Endothelial cell of umbilical vein (primary cell): Measurements from ENCODE around the gene LCP1. TPM values are rescaled to one million over a fixed set of nuclear protein-coding genes. Genes with fewer than 3 reads are reported as not detected.

Source experiments
- BruUV-seq: library from RNA; stranded (reverse); fragments of 400-500 nt; replicated peaks from 2 replicates; lab custom pipeline; 2021; lab: Mats Ljungman, UMichigan
- CTCF ChIA-PET: fragments of 300-600, 350-600 bp; sonication (Branson Sonifier 250); formaldehyde crosslinking; loops from one replicate; lab custom pipeline; 2021; ENCODE audit warnings: antibody characterized with exemption, inconsistent platforms; lab: Charles Lee
- POLR2A ChIA-PET: fragments of 300-600, 350-600 bp; sonication (Branson Sonifier 250); formaldehyde crosslinking; loops from one replicate; lab custom pipeline; 2021; ENCODE audit warnings: antibody characterized with exemption, inconsistent platforms; lab: Charles Lee
- DNase-seq: peaks from one replicate; pipeline ENCODE4 v3.0.0-alpha.2; 2011; ENCODE audit warnings: low read depth, low spot score
- FAIRE-seq: peaks from 2 replicates; lab custom pipeline; 2011; peaks lifted over from hg19 to GRCh38; lab: Jason Lieb, UNC
- H2AFZ ChIP-seq: 2 replicates; pipeline ENCODE4 v1.6.0; 2012; ENCODE audit warnings: low read depth, low read length, control low read depth, inconsistent platforms
- H3K27ac ChIP-seq: 2 replicates; pipeline ENCODE4 v1.5.1; 2011; ENCODE audit warnings: low read depth, mild to moderate bottlenecking, control low read depth, low read length, moderate library complexity; ENCODE audit not compliant: insufficient read depth
- H3K27me3 ChIP-seq, 2 experiments: 2 replicates each; pipeline versions ENCODE4 v1.6.0 to v1.6.1; 2011; ENCODE audit warnings: low read length in 2 of 2, mixed read lengths in 1 of 2; ENCODE audit not compliant: control insufficient read depth in 2 of 2, insufficient read depth in 2 of 2
- H3K36me3 ChIP-seq, 2 experiments: 2 replicates in 1 of 2; 3 replicates in 1 of 2; pipeline ENCODE4 v1.5.1; 2011; ENCODE audit warnings: low read length in 2 of 2, mild to moderate bottlenecking in 1 of 2, moderate library complexity in 1 of 2; ENCODE audit not compliant: control insufficient read depth in 2 of 2, insufficient read depth in 2 of 2; ENCODE audit errors: extremely low read depth in 1 of 2
- H3K4me1 ChIP-seq: 3 replicates; pipeline ENCODE4 v1.5.1; 2011; ENCODE audit warnings: mild to moderate bottlenecking, low read length; ENCODE audit not compliant: control insufficient read depth, insufficient read depth; ENCODE audit errors: extremely low read depth
- H3K4me2 ChIP-seq: 2 replicates; pipeline ENCODE4 v1.6.1; 2011; ENCODE audit warnings: low read length, control low read depth, mixed read lengths; ENCODE audit not compliant: insufficient read depth
- H3K4me3 ChIP-seq, 3 experiments: fragments of 200-600 bp in 1 of 3; sonication (generic), shearing (Covaris generic) in 1 of 3; replicated peaks in 1 of 3; 2 replicates each; pipeline ENCODE4 v1.5.1; 2011 to 2016; ENCODE audit warnings: control low read depth in 3 of 3, low read length in 3 of 3, mild to moderate bottlenecking in 2 of 3, inconsistent platforms in 1 of 3, low read depth in 1 of 3, moderate library complexity in 1 of 3; ENCODE audit not compliant: insufficient read depth in 1 of 3
- H3K79me2 ChIP-seq: 2 replicates; pipeline ENCODE4 v1.6.0; 2012; ENCODE audit warnings: low read length, inconsistent platforms; ENCODE audit not compliant: control insufficient read depth, insufficient read depth
- H3K9ac ChIP-seq: replicated peaks from 2 replicates; pipeline ENCODE3; 2011; ENCODE audit warnings: low read length, control low read depth; ENCODE audit not compliant: insufficient read depth; ENCODE audit errors: extremely low read depth
- H3K9me1 ChIP-seq: replicated peaks from 3 replicates; pipeline ENCODE4 v1.6.0; 2011; ENCODE audit warnings: mild to moderate bottlenecking, low read length; ENCODE audit not compliant: control insufficient read depth, insufficient read depth; ENCODE audit errors: extremely low read depth
- H3K9me3 ChIP-seq: replicated peaks from 2 replicates; pipeline ENCODE4 v1.5.1; 2012; ENCODE audit warnings: low read length, inconsistent platforms; ENCODE audit not compliant: control insufficient read depth, insufficient read depth
- H4K20me1 ChIP-seq: replicated peaks from 2 replicates; pipeline ENCODE3; 2011; ENCODE audit warnings: mild to moderate bottlenecking, low read length; ENCODE audit not compliant: control insufficient read depth, insufficient read depth; ENCODE audit errors: extremely low read depth
- CTCF ChIP-seq, 2 donors: IDR thresholded peaks; 1 replicate in 1 of 2; 2 replicates in 1 of 2; pipeline ENCODE4 v1.5.1; 2011; ENCODE audit warnings: low read length in 2 of 2, mild to moderate bottlenecking in 2 of 2, moderate library complexity in 2 of 2, control low read depth in 1 of 2, inconsistent platforms in 1 of 2, low read depth in 1 of 2; ENCODE audit not compliant: insufficient read depth in 1 of 2; ENCODE audit errors: extremely low read depth in 1 of 2
- EZH2 ChIP-seq: IDR thresholded peaks from 2 replicates; pipeline ENCODE4 v1.6.1; 2012; ENCODE audit warnings: borderline replicate concordance, low read depth, mild to moderate bottlenecking, moderate library complexity, low read length, inconsistent platforms; ENCODE audit not compliant: severe bottlenecking
- FOS ChIP-seq: IDR thresholded peaks from 2 replicates; pipeline ENCODE4 v1.6.1; 2011; ENCODE audit warnings: mild to moderate bottlenecking, low read length, moderate library complexity, borderline replicate concordance; ENCODE audit not compliant: insufficient read depth
- GATA2 ChIP-seq: IDR thresholded peaks from 2 replicates; pipeline ENCODE4 v1.7.0; 2011; ENCODE audit warnings: low read depth, mild to moderate bottlenecking, moderate library complexity, mixed read lengths, low read length; ENCODE audit not compliant: insufficient read length, insufficient read depth
- JUN ChIP-seq: IDR thresholded peaks from 2 replicates; pipeline ENCODE4 v1.6.1; 2011; ENCODE audit warnings: borderline replicate concordance, low read depth; ENCODE audit not compliant: insufficient read length, insufficient read depth
- MAX ChIP-seq: IDR thresholded peaks from 2 replicates; pipeline ENCODE4 v1.6.1; 2011; ENCODE audit not compliant: insufficient read depth, insufficient read length
- MYC ChIP-seq: IDR thresholded peaks from one replicate; pipeline ENCODE4 v1.6.1; 2011; ENCODE audit warnings: mild to moderate bottlenecking, low read depth, low read length
- POLR2A ChIP-seq: IDR thresholded peaks from 2 replicates; pipeline ENCODE4 v1.6.1; 2012; ENCODE audit warnings: low read depth, mild to moderate bottlenecking, control low read depth, low read length
- POLR2AphosphoS5 ChIP-seq: IDR thresholded peaks from 2 replicates; pipeline ENCODE4 v1.6.1; 2012; ENCODE audit warnings: low read depth, mild to moderate bottlenecking, control low read depth, low read length, moderate library complexity; ENCODE audit not compliant: insufficient read depth
- dilution Hi-C: fragments of 300-500 bp; cut with MboI; formaldehyde crosslinking; loops from one replicate; pipeline ENCODE4 v1.15.0; 2019; ENCODE audit warnings: low sequenced_read_pairs; ENCODE audit not compliant: extremely low pct_ligation_motif_present
- intact Hi-C: fragments of 100-400 bp; cut with micrococcal nuclease; formaldehyde crosslinking; loops from one replicate; pipeline ENCODE4 v1.10.0; 2022
- polyA plus RNA-seq, 4 experiments: library from polyadenylated mRNA; depleted of rRNA in 3 of 4; stranded (reverse) in 3 of 4; unstranded in 1 of 4; fragments of >200 nt; gene quantifications; 2 replicates each; pipeline versions ENCODE4 v1.2.1 to v1.2.3, GENCODE V29; 2011 to 2012; ENCODE audit warnings: missing spikeins in 1 of 4
- total RNA-seq: library from RNA; stranded (reverse); gene quantifications from 2 replicates; pipeline ENCODE4 v1.2.3, GENCODE V29; 2021

Gene LCP1
- total and polyA plus RNA-seq, 2 donors (not counting 3 experiments of a cell fraction or from before 2014, with no cell fraction given): 0.18 to 0.38 TPM

GRCh38 chr13:46102255-46102605, 79.7 kb downstream of the LCP1 start:
- POLR2A ChIA-PET: no interaction called here
- H3K9ac ChIP-seq: no peak overlapping the region
- TF ChIP-seq POLR2AphosphoS5 (no peak), POLR2A (no peak), GATA2 (no peak), JUN (no peak), MYC (no peak), MAX (no peak), CTCF (IDR thresholded peaks at IDR 0.05; ENCODE audit: extremely low read depth in 1 of 2, insufficient read depth in 1 of 2, low read depth in 1 of 2, low read length in 2 of 2) (no peak), EZH2 (no peak), FOS (no peak)
- dilution Hi-C loops (no loop called here), intact Hi-C loops (no loop called here)
- CTCF ChIA-PET: interaction anchor here (1.0 to 1.4 kb wide), 2 partner anchors 11 kb away, joined by 3 to 4 read pairs; no protein-coding TSS in a partner anchor
- H3K79me2 ChIP-seq: no peaks in the 10 kb centered on the region
- no peak overlapping the region for H2AFZ ChIP-seq
- no peaks in the 10 kb centered on the region for H3K9me1 ChIP-seq
- H3K27me3 ChIP-seq: peaks cover 5 to 9% of the 10 kb centered on the region in 2 experiments
- no peak for FAIRE-seq
- H4K20me1 ChIP-seq: no peaks in the 10 kb centered on the region
- no peaks in the 10 kb centered on the region for H3K9me3 ChIP-seq
- no peak overlapping the region for H3K4me2 ChIP-seq
- no peaks in the 10 kb centered on the region for H3K36me3 ChIP-seq
- no peak overlapping the region for H3K4me3 ChIP-seq
- peaks cover 6% of the 10 kb centered on the region for H3K4me1 ChIP-seq
- DNase-seq: no peak
- no peak overlapping the region for H3K27ac ChIP-seq
- no TSS peak for BruUV-seq
